ENCODE results near the gene GLDN. TPM values are rescaled to one million over a fixed set of nuclear protein-coding genes. Genes with fewer than 3 reads are reported as not detected.

GLDN gene
- polyA plus RNA-seq, 1 donor from 2014 or later: not detected

DNA sequence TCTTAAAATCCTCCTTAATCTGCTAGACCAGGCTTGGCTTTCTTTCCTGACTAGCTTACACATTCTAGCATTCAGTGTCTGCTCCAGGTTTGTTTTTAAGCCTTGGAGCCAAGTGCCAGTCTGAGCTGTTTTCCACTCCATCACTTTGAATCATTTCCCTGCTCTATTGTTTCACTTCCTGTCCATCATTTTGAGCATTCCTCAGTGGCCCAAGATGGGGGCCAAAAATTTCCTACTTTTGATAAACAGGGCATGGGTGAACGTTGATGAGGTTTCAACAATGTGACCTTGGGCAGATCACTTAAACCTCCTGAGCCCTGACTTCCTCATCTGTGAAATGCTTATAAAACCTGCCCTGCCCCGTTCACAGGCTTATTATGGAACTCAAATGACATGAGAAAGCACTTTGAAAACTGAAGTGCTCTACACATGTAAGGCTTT, 7.4 kb upstream of the GLDN start:
- Mint-ChIP-seq H3K9me3 (peaks cover 0 to 4% (median 0%) of the 10 kb centered on the region in 3 donors), H3K27me3 (no peaks in the 10 kb centered on the region), H3K27ac (peak overlapping the region in 1 of 3 donors; percentile 33), H3K4me1 (peaks cover 14 to 24% (median 20%) of the 10 kb centered on the region in 3 donors), H3K4me3 (no peak overlapping the region), H3K36me3 (no peaks in the 10 kb centered on the region)

DNA sequence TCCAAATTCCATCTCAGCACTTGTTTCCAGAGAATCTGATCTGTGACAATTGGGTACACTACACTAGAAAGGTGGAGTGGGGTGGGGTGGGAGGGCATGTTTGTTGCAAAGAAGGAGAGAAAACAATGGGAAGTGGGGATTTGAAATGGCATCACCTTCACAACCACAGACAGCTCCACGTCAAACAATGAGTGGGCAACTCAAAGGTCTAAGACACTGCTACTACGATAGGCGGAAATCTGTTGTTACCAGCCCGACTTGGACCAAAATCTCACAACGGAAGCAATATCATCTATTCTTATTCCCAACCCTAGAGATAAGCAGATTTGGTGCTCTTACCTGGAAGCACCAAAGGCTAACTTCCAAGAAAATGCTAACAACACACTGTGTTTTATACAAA, 6.4 kb upstream of the GLDN start:
- Mint-ChIP-seq H3K4me3 (peak overlapping the region; percentile 16 to 63 (median 48)), H3K4me1 (peaks cover 13 to 29% (median 24%) of the 10 kb centered on the region in 3 donors), H3K9me3 (peaks cover 0 to 4% (median 0%) of the 10 kb centered on the region in 3 donors), H3K27me3 (peaks cover 3% of the 10 kb centered on the region), H3K27ac (peak overlapping the region in 2 of 3 donors; percentile 4 to 76), H3K36me3 (no peaks in the 10 kb centered on the region)

DNA sequence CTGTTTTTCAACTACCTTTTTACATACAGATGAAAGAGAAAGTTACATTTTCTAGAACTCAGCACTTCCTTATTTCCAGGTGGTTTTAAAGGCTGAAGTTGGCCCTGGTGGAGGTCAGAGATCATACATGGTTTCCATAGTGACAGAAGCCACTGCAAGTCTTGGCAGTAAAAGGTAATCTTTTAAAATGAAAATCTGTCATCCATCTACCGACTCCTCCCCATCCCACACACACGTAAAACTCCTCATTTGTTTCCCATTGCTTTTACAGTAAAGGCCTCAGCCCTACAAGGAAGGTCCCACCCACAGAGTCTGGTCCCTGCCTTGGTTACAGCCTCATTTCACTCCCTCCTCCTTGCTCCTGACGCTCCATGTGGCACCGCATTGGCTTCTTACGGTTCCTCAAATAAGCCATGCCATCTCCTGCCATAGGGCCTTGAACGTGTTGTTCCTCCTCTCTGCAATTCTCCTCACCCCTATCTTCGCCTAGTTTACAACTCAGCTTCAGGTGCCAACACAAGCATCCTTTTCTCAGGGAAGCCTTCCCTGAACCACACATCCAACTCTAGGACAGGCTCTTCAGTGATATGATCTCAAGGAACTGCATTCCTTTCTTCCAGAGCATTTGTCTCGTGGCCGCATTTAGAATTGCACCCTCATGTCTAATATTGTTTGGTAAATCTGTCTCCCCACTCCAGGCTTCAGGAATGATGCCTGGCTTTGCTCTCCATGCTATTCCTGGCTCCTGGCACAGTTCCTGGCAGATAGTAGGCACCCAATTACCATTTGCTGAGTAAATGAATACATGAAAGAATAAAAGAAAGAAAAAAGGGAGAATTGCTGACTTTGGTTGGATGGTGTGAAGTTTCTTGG, 5.7 kb upstream of the GLDN start:
- peak overlapping the region in 2 of 3 donors; percentile 4 to 76 for H3K27ac Mint-ChIP-seq
- peaks cover 13 to 29% (median 24%) of the 10 kb centered on the region in 3 donors for H3K4me1 Mint-ChIP-seq
- H3K36me3 Mint-ChIP-seq: no peaks in the 10 kb centered on the region
- H3K9me3 Mint-ChIP-seq: peaks cover 0 to 4% (median 0%) of the 10 kb centered on the region in 3 donors
- H3K27me3 Mint-ChIP-seq: peaks cover 4% of the 10 kb centered on the region
- H3K4me3 Mint-ChIP-seq: peak overlapping the region; percentile 16 to 63 (median 48)

- Mint-ChIP-seq H3K36me3 (no peaks in the 10 kb centered on the region), H3K27ac (peak within 1 kb of the TSS in 1 of 3 donors; percentile 56), H3K4me1 (peaks cover 13 to 29% (median 25%) of the 10 kb centered on the region in 3 donors), H3K9me3 (no peaks in the 10 kb centered on the region), H3K27me3 (peaks cover 19% of the 10 kb centered on the region), H3K4me3 (no peak within 1 kb of the TSS)
Measured at GRCh38 chr15:51338496-51338895, 3.0 kb upstream of the GLDN start, which contains the start of gene CYP19A1. CYP19A1 (minus strand) TSS chr15:51338596; CDS start chr15:51242912, 95,684 bp downstream.

DNA sequence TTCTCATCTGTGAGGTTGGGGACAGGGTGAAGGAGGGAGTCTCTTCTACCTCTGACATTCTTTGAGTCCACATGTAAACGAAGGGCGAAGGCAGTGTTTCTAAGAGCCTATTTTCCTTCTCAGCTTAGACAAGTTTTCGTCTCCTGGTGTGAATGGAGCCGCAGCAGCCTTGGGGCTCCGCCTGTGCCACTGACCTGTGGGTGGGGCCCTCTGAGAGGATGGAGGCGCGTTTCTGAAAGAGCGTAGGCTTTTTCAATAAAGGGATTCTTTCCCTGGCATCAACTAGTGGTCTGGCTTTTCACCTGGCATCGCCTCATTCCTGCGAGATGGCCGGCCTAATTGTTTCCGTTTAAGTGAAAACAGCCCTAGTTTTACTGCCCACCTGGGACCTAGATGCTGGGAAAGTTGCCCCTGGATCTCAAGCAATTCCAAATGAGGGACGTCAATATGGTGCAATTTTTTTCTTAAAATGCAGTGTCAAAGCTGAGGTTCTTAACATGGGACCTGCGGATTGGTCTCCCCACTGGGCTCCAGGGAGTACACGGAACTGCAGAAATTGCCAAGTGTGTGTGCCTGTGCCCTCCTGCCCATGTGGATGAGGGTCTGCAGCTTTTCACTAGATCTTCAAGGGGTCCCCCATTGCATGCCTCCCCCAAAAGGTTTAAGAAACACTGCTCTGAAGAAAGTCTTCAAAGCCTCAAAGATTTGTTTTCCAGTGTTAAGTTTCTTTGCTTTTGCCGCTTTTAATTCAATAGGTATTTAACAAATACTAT, 958 bp downstream of the GLDN start:
- Mint-ChIP-seq H3K27me3 (peaks cover 19% of the 10 kb centered on the region), H3K27ac (no peak overlapping the region), H3K4me1 (peaks cover 0 to 9% (median 1%) of the 10 kb centered on the region in 3 donors), H3K36me3 (no peaks in the 10 kb centered on the region), H3K9me3 (no peaks in the 10 kb centered on the region), H3K4me3 (no peak overlapping the region)

DNA sequence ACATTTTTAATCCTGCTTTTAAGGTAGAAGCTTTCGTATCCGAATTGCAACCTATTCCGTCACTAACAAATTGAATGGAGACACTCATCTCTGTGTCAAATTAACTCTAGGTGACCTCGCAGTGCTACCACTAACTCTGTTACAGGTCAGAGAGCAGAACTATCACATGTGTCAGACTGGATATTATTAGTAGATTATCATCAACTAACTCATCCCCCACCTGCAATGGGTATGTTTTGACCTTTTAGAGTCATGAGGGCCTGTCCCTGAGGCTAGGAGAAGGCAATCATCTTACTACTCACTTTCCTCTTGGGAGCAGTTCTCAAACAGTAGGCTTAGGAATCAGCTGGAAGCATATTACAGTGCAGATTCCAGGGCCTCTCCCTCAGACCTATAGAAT, 2.0 kb downstream of the GLDN start:
- Mint-ChIP-seq H3K27me3 (peaks cover 19% of the 10 kb centered on the region), H3K9me3 (no peaks in the 10 kb centered on the region), H3K36me3 (no peaks in the 10 kb centered on the region), H3K27ac (no peak overlapping the region), H3K4me3 (no peak overlapping the region), H3K4me1 (peaks cover 0 to 9% (median 2%) of the 10 kb centered on the region in 3 donors)

DNA sequence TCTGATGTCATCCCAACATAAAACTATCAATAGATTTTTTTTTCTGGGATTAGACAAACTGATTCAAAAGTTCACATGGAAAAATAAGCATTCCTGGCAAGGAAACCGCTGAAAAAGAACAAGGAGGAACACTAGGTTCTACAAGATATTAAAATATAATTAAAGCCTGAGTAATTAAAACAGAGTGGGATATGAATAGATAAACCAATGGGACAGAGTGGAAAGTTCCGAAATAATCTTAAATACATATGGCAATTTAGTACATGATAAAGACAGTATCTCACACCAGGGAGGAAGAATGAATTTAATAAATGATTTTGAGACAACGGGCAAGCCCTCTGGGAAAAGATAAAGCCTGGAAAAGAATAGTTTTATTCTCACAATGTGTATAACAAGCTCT, 4.7 kb downstream of the GLDN start:
- Mint-ChIP-seq H3K36me3 (no peaks in the 10 kb centered on the region), H3K4me1 (peaks cover 0 to 7% (median 5%) of the 10 kb centered on the region in 3 donors), H3K4me3 (no peak overlapping the region), H3K27me3 (peaks cover 15% of the 10 kb centered on the region), H3K27ac (no peak overlapping the region), H3K9me3 (no peaks in the 10 kb centered on the region)

DNA sequence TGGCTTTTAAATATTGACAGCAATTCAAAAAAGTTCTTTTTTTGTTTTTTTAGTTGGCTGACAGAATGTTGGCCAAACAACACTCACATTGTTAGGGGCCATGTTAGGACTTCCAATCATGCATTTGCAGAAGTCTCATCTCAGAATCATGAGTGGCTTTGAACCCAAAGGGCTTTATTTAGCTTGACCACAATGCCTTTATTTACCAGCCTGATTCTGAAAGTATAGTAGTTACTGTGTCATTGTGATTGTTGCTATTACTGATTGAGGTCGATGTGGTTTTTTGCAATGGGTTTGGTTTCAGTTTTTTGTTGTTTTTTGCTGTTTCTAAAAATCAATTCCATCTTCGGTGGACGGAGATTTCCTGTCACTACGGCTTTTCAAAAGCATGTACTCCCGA, 7.2 kb downstream of the GLDN start:
- H3K36me3 Mint-ChIP-seq: no peaks in the 10 kb centered on the region
- H3K4me1 Mint-ChIP-seq: peaks cover 0 to 5% (median 5%) of the 10 kb centered on the region in 3 donors
- peak overlapping the region in 1 of 4 donors; percentile 60 for H3K4me3 Mint-ChIP-seq
- no peak overlapping the region for H3K27ac Mint-ChIP-seq
- H3K27me3 Mint-ChIP-seq: peaks cover 5% of the 10 kb centered on the region
- no peaks in the 10 kb centered on the region for H3K9me3 Mint-ChIP-seq

DNA sequence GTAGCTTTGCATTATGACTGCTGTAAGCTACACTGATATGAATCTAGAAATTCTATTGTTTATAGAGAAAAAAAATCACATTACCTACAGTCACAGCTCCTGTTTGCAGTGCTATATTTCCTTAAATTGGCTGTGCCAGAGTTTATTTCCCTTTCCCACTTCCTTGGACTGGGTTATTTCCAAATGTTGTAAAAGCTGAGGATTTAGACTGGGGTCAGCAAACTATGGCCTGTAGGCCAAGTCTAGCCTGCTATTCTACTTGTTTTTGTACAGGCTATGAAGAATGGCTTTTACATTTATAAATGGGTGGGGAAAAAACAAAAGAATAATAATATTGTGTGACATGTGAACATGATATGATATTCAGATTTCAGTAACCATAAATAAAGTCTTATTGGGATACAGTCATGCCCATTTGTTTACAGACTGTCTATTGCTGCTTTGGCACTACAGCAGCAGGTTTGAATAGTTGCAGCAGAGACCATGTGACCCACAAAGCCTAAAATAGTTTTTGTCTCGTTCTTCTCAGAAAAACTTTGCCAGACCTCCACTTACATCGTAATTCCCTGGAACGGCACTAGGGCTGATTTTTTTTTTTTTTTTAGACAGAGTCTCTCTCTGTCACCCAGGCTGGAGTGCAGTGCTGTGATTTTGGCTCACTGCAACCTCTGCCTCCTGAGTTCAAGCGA, 7.8 kb downstream of the GLDN start:
- Mint-ChIP-seq H3K36me3 (no peaks in the 10 kb centered on the region), H3K27ac (no peak overlapping the region), H3K27me3 (peaks cover 5% of the 10 kb centered on the region), H3K4me1 (peaks cover 0 to 5% (median 5%) of the 10 kb centered on the region in 3 donors), H3K9me3 (no peaks in the 10 kb centered on the region), H3K4me3 (no peak overlapping the region)

- H3K9me3 Mint-ChIP-seq: no peaks in the 10 kb centered on the region
- no peaks in the 10 kb centered on the region for H3K36me3 Mint-ChIP-seq
- H3K4me1 Mint-ChIP-seq: peaks cover 0 to 5% (median 5%) of the 10 kb centered on the region in 3 donors
- H3K27ac Mint-ChIP-seq: peak overlapping the region in 1 of 3 donors; percentile 47
- H3K4me3 Mint-ChIP-seq: no peak overlapping the region
- peaks cover 5% of the 10 kb centered on the region for H3K27me3 Mint-ChIP-seq
Measured at GRCh38 chr15:51350723-51351122, 9.3 kb downstream of the GLDN start.

- peaks cover 5% of the 10 kb centered on the region for H3K27me3 Mint-ChIP-seq
- H3K27ac Mint-ChIP-seq: no peak overlapping the region
- no peaks in the 10 kb centered on the region for H3K36me3 Mint-ChIP-seq
- H3K4me1 Mint-ChIP-seq: peaks cover 0 to 7% (median 2%) of the 10 kb centered on the region in 3 donors
- no peak overlapping the region for H3K4me3 Mint-ChIP-seq
- H3K9me3 Mint-ChIP-seq: no peaks in the 10 kb centered on the region
Measured at GRCh38 chr15:51353976-51354375, 12.5 kb downstream of the GLDN start.

- H3K9me3 Mint-ChIP-seq: no peaks in the 10 kb centered on the region
- H3K27me3 Mint-ChIP-seq: peaks cover 2% of the 10 kb centered on the region
- peaks cover 0 to 7% (median 2%) of the 10 kb centered on the region in 3 donors for H3K4me1 Mint-ChIP-seq
- no peak overlapping the region for H3K4me3 Mint-ChIP-seq
- no peaks in the 10 kb centered on the region for H3K36me3 Mint-ChIP-seq
- H3K27ac Mint-ChIP-seq: no peak overlapping the region
Measured at GRCh38 chr15:51355096-51355495, 13.6 kb downstream of the GLDN start.

DNA sequence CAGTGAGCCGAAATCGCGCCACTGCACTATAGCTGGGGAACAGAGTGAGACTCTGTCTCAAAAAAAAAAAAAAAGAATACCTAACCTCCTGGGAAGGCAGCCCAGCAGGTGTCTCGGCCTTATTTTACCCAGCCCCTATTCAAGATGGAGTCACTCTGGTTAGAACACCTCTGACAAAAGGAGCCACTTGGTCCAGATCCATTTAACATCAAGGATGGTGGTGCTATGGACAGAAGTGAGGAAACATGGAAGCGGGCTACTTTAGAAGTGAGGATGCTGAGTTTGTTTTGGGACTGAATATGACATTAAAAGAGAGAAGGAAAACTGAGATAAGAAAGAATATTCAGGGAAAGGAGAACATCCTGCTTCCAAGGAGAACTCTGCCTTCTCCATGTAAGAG, 14.7 kb downstream of the GLDN start:
- no peak overlapping the region for H3K27ac Mint-ChIP-seq
- H3K27me3 Mint-ChIP-seq: peaks cover 2% of the 10 kb centered on the region
- H3K36me3 Mint-ChIP-seq: no peaks in the 10 kb centered on the region
- no peaks in the 10 kb centered on the region for H3K9me3 Mint-ChIP-seq
- peaks cover 0 to 7% (median 2%) of the 10 kb centered on the region in 3 donors for H3K4me1 Mint-ChIP-seq
- no peak overlapping the region for H3K4me3 Mint-ChIP-seq

DNA sequence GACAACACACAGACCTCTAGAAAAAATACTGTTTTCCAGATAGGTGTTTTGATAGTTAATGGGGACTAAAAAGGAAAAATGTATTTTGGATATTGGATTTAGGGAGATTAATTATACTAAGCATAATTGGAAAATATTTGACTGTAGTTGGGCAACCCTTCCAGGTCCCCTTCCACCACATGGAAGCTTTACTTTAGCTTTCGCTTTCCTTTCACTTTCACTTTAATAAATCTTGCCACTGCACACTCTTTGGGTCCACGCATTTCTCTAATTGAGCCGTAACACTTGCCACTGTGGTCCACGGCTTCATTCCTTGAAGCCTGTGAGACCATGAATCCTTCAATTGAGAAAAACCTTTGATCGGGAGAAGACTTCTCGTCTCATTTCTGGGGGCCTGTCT, 15.5 kb downstream of the GLDN start:
- H3K4me3 Mint-ChIP-seq: no peak overlapping the region
- H3K27ac Mint-ChIP-seq: no peak overlapping the region
- no peaks in the 10 kb centered on the region for H3K9me3 Mint-ChIP-seq
- peaks cover 0 to 7% (median 2%) of the 10 kb centered on the region in 3 donors for H3K4me1 Mint-ChIP-seq
- H3K36me3 Mint-ChIP-seq: no peaks in the 10 kb centered on the region
- H3K27me3 Mint-ChIP-seq: no peaks in the 10 kb centered on the region

All from IgD-negative memory B cell (primary cell).